ENCODE data around the gene VPREB3.
A peak's percentile ranks its signal among the peaks of the same experiment; 100 is the strongest.

Gene VPREB3

GRCh38 chr22:23715806-23716375 lies 38.3 kb downstream of the VPREB3 start:
- no peak for TF ChIP-seq CTCF (IDR thresholded peaks at IDR 0.05; ENCODE audit: insufficient read depth, low read length, poor library complexity, severe bottlenecking)
- no peak for TF ChIP-seq EZH2phosphoT487 (conservative IDR thresholded peaks at IDR 0.05; ENCODE audit: low read length)
- peak overlapping the region; percentile 77 for H3K4me2 ChIP-seq (ENCODE audit: low read depth, low read length, poor library complexity, severe bottlenecking)
- H3K9ac ChIP-seq (ENCODE audit: low read length), result peak overlapping the region; percentile 84
- H3K4me3 ChIP-seq (ENCODE audit: insufficient read depth, low read length, poor library complexity, severe bottlenecking), result peak overlapping the region; percentile 85
- H3K9me2 ChIP-seq (replicated peaks; ENCODE audit: insufficient read depth, low read length), result no peaks in the 10 kb centered on the region
- no peak overlapping the region for H2AFZ ChIP-seq (ENCODE audit: low read depth, low read length, severe bottlenecking)
- no peaks in the 10 kb centered on the region for H4K20me1 ChIP-seq (ENCODE audit: low read depth, low read length)
- H3K9me3 ChIP-seq (ENCODE audit: insufficient read depth, low read length), result no peaks in the 10 kb centered on the region
- H3F3A ChIP-seq (ENCODE audit: insufficient read depth), result no peaks in the 10 kb centered on the region
- no peaks in the 10 kb centered on the region for H3K27me3 ChIP-seq (ENCODE audit: low read length)
- H3K36me3 ChIP-seq (ENCODE audit: low read length), result no peaks in the 10 kb centered on the region
- peaks cover 15% of the 10 kb centered on the region for H3K79me2 ChIP-seq (ENCODE audit: insufficient read depth, low read length)
- no peak overlapping the region for H3K27ac ChIP-seq (ENCODE audit: low read depth, low read length)

GRCh38 chr22:23714596-23715578 lies 39.3 kb downstream of the VPREB3 start:
- Histone ChIP-seq H3K27ac (ENCODE audit: low read depth, low read length) (no peak overlapping the region), H3K79me2 (ENCODE audit: insufficient read depth, low read length) (peaks cover 15% of the 10 kb centered on the region), H3K4me2 (ENCODE audit: low read depth, low read length, poor library complexity, severe bottlenecking) (no peak overlapping the region), H3K4me3 (ENCODE audit: insufficient read depth, low read length, poor library complexity, severe bottlenecking) (no peak overlapping the region), H3K27me3 (ENCODE audit: low read length) (no peaks in the 10 kb centered on the region), H3F3A (ENCODE audit: insufficient read depth) (no peaks in the 10 kb centered on the region), H2AFZ (ENCODE audit: low read depth, low read length, severe bottlenecking) (no peak overlapping the region), H3K9me2 (replicated peaks; ENCODE audit: insufficient read depth, low read length) (no peaks in the 10 kb centered on the region), H3K36me3 (ENCODE audit: low read length) (0 out of 2 replicates have a peak, but pooled peaks cover under 1% of the 10 kb centered on the region), H3K9ac (ENCODE audit: low read length) (no peak overlapping the region), H3K9me3 (ENCODE audit: insufficient read depth, low read length) (no peaks in the 10 kb centered on the region), H4K20me1 (ENCODE audit: low read depth, low read length) (no peaks in the 10 kb centered on the region)
- TF ChIP-seq CTCF (IDR thresholded peaks at IDR 0.05; ENCODE audit: insufficient read depth, low read length, poor library complexity, severe bottlenecking) (no peak), EZH2phosphoT487 (conservative IDR thresholded peaks at IDR 0.05; ENCODE audit: low read length) (no peak)

- Histone ChIP-seq H4K20me1 (ENCODE audit: low read depth, low read length) (no peaks in the 10 kb centered on the region), H3K36me3 (ENCODE audit: low read length) (peaks cover 3% of the 10 kb centered on the region; the same call in 1 of the 2 replicates), H3K4me2 (ENCODE audit: low read depth, low read length, poor library complexity, severe bottlenecking) (no peak overlapping the region), H3K9me2 (replicated peaks; ENCODE audit: insufficient read depth, low read length) (no peaks in the 10 kb centered on the region), H3K79me2 (ENCODE audit: insufficient read depth, low read length) (peaks cover 15% of the 10 kb centered on the region), H3K9me3 (ENCODE audit: insufficient read depth, low read length) (no peaks in the 10 kb centered on the region), H3F3A (ENCODE audit: insufficient read depth) (no peaks in the 10 kb centered on the region), H3K27ac (ENCODE audit: low read depth, low read length) (no peak overlapping the region), H3K4me3 (ENCODE audit: insufficient read depth, low read length, poor library complexity, severe bottlenecking) (no peak overlapping the region), H3K27me3 (ENCODE audit: low read length) (no peaks in the 10 kb centered on the region), H2AFZ (ENCODE audit: low read depth, low read length, severe bottlenecking) (no peak overlapping the region), H3K9ac (ENCODE audit: low read length) (no peak overlapping the region)
- no peak for TF ChIP-seq EZH2phosphoT487 (conservative IDR thresholded peaks at IDR 0.05; ENCODE audit: low read length)
Observed at GRCh38 chr22:23713696-23714595, 40.3 kb downstream of the VPREB3 start.
